Epithelial cell of proximal tubule (primary cell): ENCODE data around the gene RNF34. TPM values are rescaled to one million over a fixed set of nuclear protein-coding genes. Genes with fewer than 3 reads are reported as not detected.
A peak's percentile ranks its signal among the peaks of the same experiment; 100 is the strongest.

Experiments
- DNase-seq: peaks from one replicate; pipeline ENCODE4 v3.0.0-alpha.2; 2011; ENCODE audit warnings: low read depth
- H3K4me3 ChIP-seq: 2 replicates; pipeline ENCODE4 v1.5.1; 2011; ENCODE audit warnings: low read depth, mild to moderate bottlenecking, low read length
- CTCF ChIP-seq: conservative IDR thresholded peaks from 2 replicates; pipeline ENCODE4 v1.5.1; 2012; ENCODE audit warnings: low read depth, mild to moderate bottlenecking, low read length
- total RNA-seq: library from RNA; depleted of rRNA; stranded (reverse); fragments of >200 nt; gene quantifications from 2 replicates; pipeline ENCODE4 v1.2.3, GENCODE V29; 2015

The RNF34 gene
- total RNA-seq, 1 donor from 2014 or later: 43.8 TPM

GRCh38 chr12:121436706-121437105 is 36.8 kb downstream of the RNF34 start:
- TF ChIP-seq CTCF: no peak
- H3K4me3 ChIP-seq: no peak overlapping the region
- DNase-seq: no peak

GRCh38 chr12:121438905-121439304 is 39.0 kb downstream of the RNF34 start:
- DNase-seq: no peak
- no peak for TF ChIP-seq CTCF
- no peak overlapping the region for H3K4me3 ChIP-seq

- no peak for TF ChIP-seq CTCF
Measured at GRCh38 chr12:121439715-121440114, 39.8 kb downstream of the RNF34 start.

GRCh38 chr12:121440768-121441167 is 40.9 kb downstream of the RNF34 start:
- no peak for TF ChIP-seq CTCF
- no peak overlapping the region for H3K4me3 ChIP-seq
- DNase-seq: no peak

More at GRCh38 chr12:121439715-121440114, 39.8 kb downstream of the RNF34 start:
- H3K4me3 ChIP-seq: no peak overlapping the region
- no peak for DNase-seq

- DNase-seq: no peak
Measured at GRCh38 chr12:121441555-121441954, 41.6 kb downstream of the RNF34 start.

GRCh38 chr12:121442028-121442948 is 42.4 kb downstream of the RNF34 start:
- H3K4me3 ChIP-seq: no peak overlapping the region
- TF ChIP-seq CTCF: no peak
- DNase-seq: no peak

More at GRCh38 chr12:121441555-121441954, 41.6 kb downstream of the RNF34 start:
- no peak overlapping the region for H3K4me3 ChIP-seq
- TF ChIP-seq CTCF: peak; percentile 49
